Breast epithelium (tissue), 4 donors: ENCODE measurements around the gene CTSS. TPM values are rescaled to one million over a fixed set of nuclear protein-coding genes. Genes with fewer than 3 reads are reported as not detected.

Experiments used
- DNase-seq, 2 donors: peaks; one replicate each; pipeline ENCODE4 v3.0.0-alpha.2; 2019; ENCODE audit warnings: low spot score in 2 of 2
- H3K27ac ChIP-seq, 2 donors: fragments of 200-600 bp; sonication (generic) in 1 of 2; one replicate each; pipeline ENCODE4 v1.5.1; 2016 to 2019; ENCODE audit warnings: mild to moderate bottlenecking in 1 of 2
- H3K27me3 ChIP-seq, 2 donors: fragments of 200-600 bp; sonication (generic) in 1 of 2; one replicate each; pipeline versions ENCODE4 v1.5.1 to v1.6.0; 2017 to 2019; ENCODE audit warnings: control low read depth in 1 of 2, mild to moderate bottlenecking in 1 of 2
- H3K36me3 ChIP-seq: fragments of 200-600 bp; one replicate; pipeline ENCODE4 v1.5.1; 2019
- H3K4me1 ChIP-seq, 2 donors: fragments of 200-600 bp; sonication (generic); one replicate each; pipeline ENCODE4 v1.5.1; 2016 to 2019; ENCODE audit warnings: control low read depth in 1 of 2
- H3K4me3 ChIP-seq, 3 donors: fragments of 200-600 bp; sonication (generic); 1 replicate in 2 of 3; 2 replicates in 1 of 3; pipeline ENCODE4 v1.5.1; 2016 to 2019; ENCODE audit warnings: mild to moderate bottlenecking in 3 of 3, moderate library complexity in 2 of 3
- H3K9me3 ChIP-seq, 2 donors: fragments of 200-600 bp; sonication (generic) in 1 of 2; one replicate each; pipeline ENCODE4 v1.5.1; 2016 to 2019; ENCODE audit warnings: control low read depth in 1 of 2
- CTCF ChIP-seq, 3 donors: fragments of 450-650 bp; IDR thresholded peaks; one replicate each; pipeline ENCODE4 v1.5.1; 2016 to 2017; ENCODE audit warnings: antibody characterized with exemption in 3 of 3, mild to moderate bottlenecking in 3 of 3, moderate library complexity in 3 of 3
- POLR2A ChIP-seq: fragments of 450-650 bp; IDR thresholded peaks from one replicate; pipeline ENCODE4 v1.6.1; 2016; ENCODE audit warnings: antibody characterized with exemption, mild to moderate bottlenecking, moderate library complexity
- POLR2AphosphoS5 ChIP-seq, 3 donors: sonication (generic); formaldehyde crosslinking; IDR thresholded peaks; one replicate each; pipeline ENCODE4 v1.6.1; 2017; ENCODE audit warnings: antibody characterized with exemption in 3 of 3
- intact Hi-C: fragments of 100-400 bp; cut with DNase I; formaldehyde crosslinking; loops from one replicate; pipeline ENCODE4 v1.15.1; 2023; ENCODE audit warnings: low total_unique reads
- total RNA-seq, 3 donors: library from RNA; depleted of rRNA; stranded (reverse); fragments of >200 nt; gene quantifications; one replicate each; pipeline ENCODE4 v1.1.0, GENCODE V29; 2016

CTSS gene
- total RNA-seq, 3 donors from 2014 or later: 36.1 to 218 (median 153) TPM

DNA sequence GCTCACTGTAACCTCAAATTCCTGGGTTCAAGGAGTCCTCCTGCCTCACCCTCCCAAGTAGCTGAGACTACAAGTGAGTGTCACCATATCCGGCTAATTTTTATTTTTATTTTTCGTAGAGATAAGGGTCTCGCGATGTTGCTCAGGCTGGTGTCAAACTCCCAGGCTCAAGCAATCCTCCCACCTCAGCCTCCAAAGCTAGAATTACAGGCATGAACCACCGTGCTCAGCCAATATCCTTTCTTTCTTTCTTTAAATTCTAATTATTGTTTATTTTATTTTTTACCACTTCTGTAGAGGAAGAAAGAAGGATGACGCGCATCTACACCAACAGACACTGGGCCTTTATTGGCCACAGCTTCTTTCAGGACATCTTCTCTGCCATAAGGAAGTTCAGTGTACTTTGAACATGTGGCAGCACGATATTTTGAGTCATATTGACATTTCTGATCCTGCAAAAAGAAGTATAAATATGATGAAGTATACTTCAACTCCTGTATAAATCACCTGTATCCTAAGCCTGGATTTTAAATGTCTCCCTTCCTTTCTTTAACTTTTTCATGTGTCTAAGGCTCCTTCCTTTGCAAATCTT lies 15.8 kb downstream of the CTSS start:
- intact Hi-C loops: loop anchor here (5.0 kb wide), 1 partner anchor 152 kb away; no protein-coding TSS in a partner anchor
- Histone ChIP-seq H3K9me3 (no peaks in the 10 kb centered on the region), H3K27me3 (no peaks in the 10 kb centered on the region), H3K36me3 (no peaks in the 10 kb centered on the region), H3K4me1 (no peaks in the 10 kb centered on the region), H3K4me3 (no peak overlapping the region), H3K27ac (no peak overlapping the region)
- TF ChIP-seq POLR2AphosphoS5 (IDR thresholded peaks at IDR 0.05): no peak
- no peak for TF ChIP-seq CTCF (IDR thresholded peaks at IDR 0.05)
- TF ChIP-seq POLR2A: no peak
- no peak for DNase-seq

GRCh38 chr1:150748878-150749719 lies 16.5 kb downstream of the CTSS start:
- Histone ChIP-seq H3K36me3 (no peaks in the 10 kb centered on the region), H3K27ac (no peak overlapping the region), H3K27me3 (no peaks in the 10 kb centered on the region), H3K4me1 (no peaks in the 10 kb centered on the region), H3K4me3 (no peak overlapping the region), H3K9me3 (no peaks in the 10 kb centered on the region)
- no peak for DNase-seq
- TF ChIP-seq POLR2AphosphoS5 (IDR thresholded peaks at IDR 0.05) (no peak), CTCF (IDR thresholded peaks at IDR 0.05) (no peak), POLR2A (no peak)
- intact Hi-C loops: no loop called here

GRCh38 chr1:150730130-150730721 lies 35.4 kb downstream of the CTSS start:
- no peaks in the 10 kb centered on the region for H3K27me3 ChIP-seq
- no peak overlapping the region for H3K27ac ChIP-seq
- H3K9me3 ChIP-seq: no peaks in the 10 kb centered on the region
- no peak for DNase-seq
- TF ChIP-seq POLR2A (no peak), CTCF (IDR thresholded peaks at IDR 0.05) (no peak), POLR2AphosphoS5 (IDR thresholded peaks at IDR 0.05) (no peak)
- no peaks in the 10 kb centered on the region for H3K36me3 ChIP-seq
- no peaks in the 10 kb centered on the region for H3K4me1 ChIP-seq
- no peak overlapping the region for H3K4me3 ChIP-seq
- intact Hi-C loops: no loop called here

GRCh38 chr1:150724336-150724735 lies 41.2 kb downstream of the CTSS start:
- intact Hi-C loops: no loop called here
- no peak overlapping the region for H3K4me3 ChIP-seq
- no peaks in the 10 kb centered on the region for H3K27me3 ChIP-seq
- H3K36me3 ChIP-seq: no peaks in the 10 kb centered on the region
- no peak for DNase-seq
- no peaks in the 10 kb centered on the region for H3K4me1 ChIP-seq
- TF ChIP-seq CTCF (IDR thresholded peaks at IDR 0.05) (no peak), POLR2A (no peak), POLR2AphosphoS5 (IDR thresholded peaks at IDR 0.05) (no peak)
- no peak overlapping the region for H3K27ac ChIP-seq
- no peaks in the 10 kb centered on the region for H3K9me3 ChIP-seq

DNA sequence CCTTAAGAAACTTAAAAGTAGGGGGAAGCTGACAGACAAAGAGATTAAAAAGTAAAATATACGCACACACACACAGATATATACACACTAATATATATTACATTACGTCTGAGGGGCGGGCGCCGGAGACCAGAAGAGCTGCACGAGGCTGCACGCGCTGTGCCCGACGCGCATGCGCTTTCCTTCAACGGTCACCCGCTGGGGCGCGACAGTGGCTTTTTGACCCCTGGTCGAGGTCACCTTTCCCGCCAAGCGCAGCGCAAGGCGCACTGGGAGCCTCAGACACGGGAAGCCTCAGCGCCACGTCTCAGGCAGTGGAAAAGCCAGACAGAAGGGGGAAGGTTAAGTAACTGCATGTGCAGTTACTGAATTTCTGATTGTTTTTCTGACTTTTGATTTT lies 44.9 kb downstream of the CTSS start, which contains the start of gene HORMAD1:
HORMAD1 (minus strand) TSS at position 193 of the 400 bp plus-strand sequence. CDS start 1,390 bp downstream, outside the sequence.
- intact Hi-C loops: no loop called here
- H3K36me3 ChIP-seq: no peaks in the 10 kb centered on the region

More for the DNA sequence above, 44.9 kb downstream of the CTSS start, which contains the start of gene HORMAD1:
- no peak for DNase-seq
- Histone ChIP-seq H3K9me3 (no peaks in the 10 kb centered on the region), H3K27ac (no peak within 1 kb of the TSS), H3K4me3 (no peak within 1 kb of the TSS), H3K27me3 (no peaks in the 10 kb centered on the region), H3K4me1 (no peaks in the 10 kb centered on the region)
- TF ChIP-seq POLR2A: no peak
- TF ChIP-seq POLR2AphosphoS5 (IDR thresholded peaks at IDR 0.05): no peak
